Central memory CD8-positive, alpha-beta T cell (primary cell): ENCODE data around the gene PRKCB.
"Not testable (repeated sequence)": the region's sequence is repeated elsewhere in the genome, so short reads cannot be mapped to it uniquely, and the experiment has no call there.

ENCODE experiments used
- ATAC-seq: fragments of 150-1000 bp; cut with Tn5 transposase; replicated peaks from 2 replicates; pipeline ENCODE4 v1.10.0; 2022; ENCODE audit warnings: mild to moderate bottlenecking, moderate FRiP score, moderate number of reproducible peaks; ENCODE audit not compliant: poor library complexity, severe bottlenecking; ENCODE audit errors: extremely low read depth
- DNase-seq, 2 donors: peaks; one replicate each; pipeline ENCODE4 v3.0.0; 2021; ENCODE audit warnings: low spot score in 2 of 2
- H3K27ac Mint-ChIP-seq: one replicate; pipeline ENCODE4 v1.8.0; 2022; ENCODE audit warnings: low read depth, mild to moderate bottlenecking, moderate library complexity, mixed read lengths
- H3K27me3 Mint-ChIP-seq: one replicate; pipeline ENCODE4 v1.8.0; 2022; ENCODE audit warnings: mixed read lengths
- H3K36me3 Mint-ChIP-seq: one replicate; pipeline ENCODE4 v1.8.0; 2022; ENCODE audit warnings: mild to moderate bottlenecking, moderate library complexity, mixed read lengths; ENCODE audit not compliant: insufficient read depth
- H3K4me1 Mint-ChIP-seq: one replicate; pipeline ENCODE4 v1.8.0; 2022; ENCODE audit warnings: mixed read lengths
- H3K4me3 Mint-ChIP-seq: one replicate; pipeline ENCODE4 v1.8.0; 2022; ENCODE audit warnings: mild to moderate bottlenecking, moderate library complexity, mixed read lengths
- H3K9me3 Mint-ChIP-seq: one replicate; pipeline ENCODE4 v1.8.0; 2022; ENCODE audit warnings: mixed read lengths

Gene PRKCB

GRCh38 chr16:24105471-24105870, 269.7 kb downstream of the PRKCB start:
- not testable (repeated sequence) for H3K9me3 Mint-ChIP-seq, DNase-seq
- H3K36me3 Mint-ChIP-seq, result peaks cover 20% of the 10 kb centered on the region

GRCh38 chr16:24108090-24108489, 272.3 kb downstream of the PRKCB start:
- not testable (repeated sequence) for H3K27me3 Mint-ChIP-seq, ATAC-seq, H3K27ac Mint-ChIP-seq, H3K9me3 Mint-ChIP-seq, H3K4me3 Mint-ChIP-seq, DNase-seq
- peaks cover 24% of the 10 kb centered on the region for H3K36me3 Mint-ChIP-seq
- peaks cover 11% of the 10 kb centered on the region for H3K4me1 Mint-ChIP-seq

More at GRCh38 chr16:24105471-24105870, 269.7 kb downstream of the PRKCB start:
- peaks cover 25% of the 10 kb centered on the region for H3K4me1 Mint-ChIP-seq
- not testable (repeated sequence) for H3K4me3 Mint-ChIP-seq, ATAC-seq, H3K27ac Mint-ChIP-seq, H3K27me3 Mint-ChIP-seq

GRCh38 chr16:24111724-24112302, 276.0 kb downstream of the PRKCB start:
- no peaks in the 10 kb centered on the region for H3K27me3 Mint-ChIP-seq
- H3K27ac Mint-ChIP-seq, result peak overlapping the region; percentile 13
- DNase-seq (no peak), ATAC-seq (no peak)
- no peaks in the 10 kb centered on the region for H3K9me3 Mint-ChIP-seq
- H3K36me3 Mint-ChIP-seq, result peaks cover 29% of the 10 kb centered on the region
- H3K4me3 Mint-ChIP-seq, result no peak overlapping the region
- peaks cover 5% of the 10 kb centered on the region for H3K4me1 Mint-ChIP-seq

- H3K36me3 Mint-ChIP-seq, result peaks cover 30% of the 10 kb centered on the region
- no peak overlapping the region for H3K4me3 Mint-ChIP-seq
- no peak for ATAC-seq
- peaks cover 2% of the 10 kb centered on the region for H3K4me1 Mint-ChIP-seq
- no peaks in the 10 kb centered on the region for H3K9me3 Mint-ChIP-seq
- no peaks in the 10 kb centered on the region for H3K27me3 Mint-ChIP-seq
- DNase-seq, result no peak
- peak overlapping the region; percentile 12 for H3K27ac Mint-ChIP-seq
Observed at GRCh38 chr16:24113115-24113745, 277.4 kb downstream of the PRKCB start.

GRCh38 chr16:24114876-24115275, 279.1 kb downstream of the PRKCB start:
- Mint-ChIP-seq H3K27ac (no peak overlapping the region), H3K4me3 (no peak overlapping the region), H3K36me3 (peaks cover 37% of the 10 kb centered on the region), H3K9me3 (no peaks in the 10 kb centered on the region), H3K27me3 (no peaks in the 10 kb centered on the region), H3K4me1 (peaks cover 11% of the 10 kb centered on the region)
- DNase-seq (no peak), ATAC-seq (no peak)

- Mint-ChIP-seq H3K27me3 (no peaks in the 10 kb centered on the region), H3K4me3 (no peak overlapping the region), H3K4me1 (peaks cover 14% of the 10 kb centered on the region), H3K36me3 (peaks cover 40% of the 10 kb centered on the region), H3K27ac (no peak overlapping the region), H3K9me3 (no peaks in the 10 kb centered on the region)
- no peak for DNase-seq
- no peak for ATAC-seq
Observed at GRCh38 chr16:24116046-24116776, 280.4 kb downstream of the PRKCB start.

GRCh38 chr16:24116989-24117388, 281.2 kb downstream of the PRKCB start:
- H3K27ac Mint-ChIP-seq, result no peak overlapping the region
- H3K27me3 Mint-ChIP-seq, result no peaks in the 10 kb centered on the region
- H3K4me1 Mint-ChIP-seq, result peaks cover 14% of the 10 kb centered on the region
- no peak overlapping the region for H3K4me3 Mint-ChIP-seq
- no peaks in the 10 kb centered on the region for H3K9me3 Mint-ChIP-seq
- ATAC-seq (no peak), DNase-seq (no peak)
- H3K36me3 Mint-ChIP-seq, result peaks cover 41% of the 10 kb centered on the region

GRCh38 chr16:24117680-24118079, 281.9 kb downstream of the PRKCB start:
- Mint-ChIP-seq H3K27me3 (no peaks in the 10 kb centered on the region), H3K27ac (no peak overlapping the region), H3K9me3 (no peaks in the 10 kb centered on the region), H3K4me1 (peaks cover 14% of the 10 kb centered on the region), H3K36me3 (peaks cover 40% of the 10 kb centered on the region), H3K4me3 (no peak overlapping the region)
- DNase-seq (no peak), ATAC-seq (no peak)

GRCh38 chr16:24118126-24118821, 282.5 kb downstream of the PRKCB start:
- Mint-ChIP-seq H3K4me3 (no peak overlapping the region), H3K4me1 (peaks cover 18% of the 10 kb centered on the region), H3K27me3 (no peaks in the 10 kb centered on the region), H3K36me3 (peaks cover 39% of the 10 kb centered on the region), H3K27ac (no peak overlapping the region), H3K9me3 (no peaks in the 10 kb centered on the region)
- DNase-seq (no peak), ATAC-seq (no peak)

GRCh38 chr16:24119807-24120206, 284.0 kb downstream of the PRKCB start:
- Mint-ChIP-seq H3K4me1 (peaks cover 21% of the 10 kb centered on the region), H3K27ac (no peak overlapping the region), H3K27me3 (no peaks in the 10 kb centered on the region), H3K36me3 (peaks cover 45% of the 10 kb centered on the region), H3K9me3 (no peaks in the 10 kb centered on the region), H3K4me3 (no peak overlapping the region)
- DNase-seq, result no peak
- ATAC-seq, result no peak

- peaks cover 19% of the 10 kb centered on the region for H3K4me1 Mint-ChIP-seq
- peak overlapping the region; percentile 58 for H3K27ac Mint-ChIP-seq
- H3K9me3 Mint-ChIP-seq, result no peaks in the 10 kb centered on the region
- no peaks in the 10 kb centered on the region for H3K27me3 Mint-ChIP-seq
- ATAC-seq, result no peak
- no peak overlapping the region for H3K4me3 Mint-ChIP-seq
- H3K36me3 Mint-ChIP-seq, result peaks cover 57% of the 10 kb centered on the region
- no peak for DNase-seq
Observed at GRCh38 chr16:24123275-24123674, 287.5 kb downstream of the PRKCB start.

- ATAC-seq (no peak), DNase-seq (no peak)
- Mint-ChIP-seq H3K36me3 (peaks cover 55% of the 10 kb centered on the region), H3K9me3 (no peaks in the 10 kb centered on the region), H3K4me3 (no peak overlapping the region), H3K4me1 (peaks cover 16% of the 10 kb centered on the region), H3K27me3 (no peaks in the 10 kb centered on the region), H3K27ac (no peak overlapping the region)
Observed at GRCh38 chr16:24124291-24124690, 288.5 kb downstream of the PRKCB start.
